Measurements from ENCODE around the gene PCNX2. TPM values are rescaled to one million over a fixed set of nuclear protein-coding genes. Genes with fewer than 3 reads are reported as not detected.
A peak's percentile ranks its signal among the peaks of the same experiment; 100 is the strongest.
"Not testable (repeated sequence)": the region's sequence is repeated elsewhere in the genome, so short reads cannot be mapped to it uniquely, and the experiment has no call there.

Gene PCNX2
- total RNA-seq, 1 experiment from 2014 or later, result 18.6 TPM

GRCh38 chr1:233180641-233181364, 114.7 kb downstream of the PCNX2 start:
- H3K9me3 ChIP-seq (ENCODE audit: insufficient read depth, low read depth), result no peaks in the 10 kb centered on the region
- no peaks in the 10 kb centered on the region for H4K20me1 ChIP-seq (ENCODE audit: insufficient read depth)
- no TSS peak for BruUV-seq (replicated peaks)
- DNase-seq, result no peak
- ChIA-PET POLR2A (ENCODE audit: unreplicated experiment) (interaction anchor here (0.6 kb wide), 1 partner anchor 224 kb away, joined by 8 read pairs; no protein-coding TSS in a partner anchor), CTCF (no interaction called here)
- no peak overlapping the region for H2AFZ ChIP-seq
- no peaks in the 10 kb centered on the region for H3K27me3 ChIP-seq (ENCODE audit: insufficient read depth, low read depth)
- no peak overlapping the region for H3K27ac ChIP-seq
- H3K4me1 ChIP-seq (replicated peaks; ENCODE audit: insufficient read depth), result no peaks in the 10 kb centered on the region
- intact Hi-C loops (cut with micrococcal nuclease; ENCODE audit: unreplicated experiment), result no loop called here
- no peaks in the 10 kb centered on the region for H3F3A ChIP-seq (ENCODE audit: insufficient read depth, low read depth)
- no peaks in the 10 kb centered on the region for H3K79me2 ChIP-seq (ENCODE audit: low read depth)
- TF ChIP-seq EZH2 (IDR thresholded peaks at IDR 0.05; ENCODE audit: low read depth), result no peak
- TF ChIP-seq, protein P1, sequence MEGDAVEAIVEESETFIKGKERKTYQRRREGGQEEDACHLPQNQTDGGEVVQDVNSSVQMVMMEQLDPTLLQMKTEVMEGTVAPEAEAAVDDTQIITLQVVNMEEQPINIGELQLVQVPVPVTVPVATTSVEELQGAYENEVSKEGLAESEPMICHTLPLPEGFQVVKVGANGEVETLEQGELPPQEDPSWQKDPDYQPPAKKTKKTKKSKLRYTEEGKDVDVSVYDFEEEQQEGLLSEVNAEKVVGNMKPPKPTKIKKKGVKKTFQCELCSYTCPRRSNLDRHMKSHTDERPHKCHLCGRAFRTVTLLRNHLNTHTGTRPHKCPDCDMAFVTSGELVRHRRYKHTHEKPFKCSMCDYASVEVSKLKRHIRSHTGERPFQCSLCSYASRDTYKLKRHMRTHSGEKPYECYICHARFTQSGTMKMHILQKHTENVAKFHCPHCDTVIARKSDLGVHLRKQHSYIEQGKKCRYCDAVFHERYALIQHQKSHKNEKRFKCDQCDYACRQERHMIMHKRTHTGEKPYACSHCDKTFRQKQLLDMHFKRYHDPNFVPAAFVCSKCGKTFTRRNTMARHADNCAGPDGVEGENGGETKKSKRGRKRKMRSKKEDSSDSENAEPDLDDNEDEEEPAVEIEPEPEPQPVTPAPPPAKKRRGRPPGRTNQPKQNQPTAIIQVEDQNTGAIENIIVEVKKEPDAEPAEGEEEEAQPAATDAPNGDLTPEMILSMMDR (conservative IDR thresholded peaks at IDR 0.05), result no peak
- H3K4me3 ChIP-seq, result no peak overlapping the region
- no peak overlapping the region for H3K4me2 ChIP-seq
- no peaks in the 10 kb centered on the region for H3K9me2 ChIP-seq (ENCODE audit: insufficient read depth)
- H3K36me3 ChIP-seq (ENCODE audit: low read depth), result peaks cover 16% of the 10 kb centered on the region; the same call in 1 of the 2 replicates

DNA sequence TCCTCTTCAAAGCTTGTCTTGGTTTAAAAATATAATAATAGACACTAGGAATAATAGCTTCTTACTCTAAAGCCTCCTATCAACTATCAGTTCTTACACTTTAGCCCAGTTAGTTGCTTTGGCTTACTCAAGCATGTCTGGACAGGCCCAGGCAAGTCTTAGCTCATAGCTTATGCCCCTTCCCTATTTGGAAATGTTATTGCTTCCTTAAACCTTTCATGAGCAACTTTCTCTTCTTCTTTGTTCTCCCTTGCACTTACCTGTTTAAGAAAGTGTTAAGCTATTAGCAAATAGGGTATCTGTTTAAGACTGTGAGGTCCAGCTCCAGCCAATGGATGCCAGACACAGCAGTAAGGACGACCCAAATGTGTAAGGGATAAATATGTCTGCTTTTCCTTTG, 115.9 kb downstream of the PCNX2 start:
- H3K9me2 ChIP-seq (ENCODE audit: insufficient read depth); H3K4me2 ChIP-seq; POLR2A ChIA-PET (ENCODE audit: unreplicated experiment); H3K4me1 ChIP-seq (replicated peaks; ENCODE audit: insufficient read depth); H3K27ac ChIP-seq; DNase-seq; H3K4me3 ChIP-seq; H3K9me3 ChIP-seq (ENCODE audit: insufficient read depth, low read depth); H3K79me2 ChIP-seq (ENCODE audit: low read depth); CTCF ChIA-PET; H3K27me3 ChIP-seq (ENCODE audit: insufficient read depth, low read depth); H2AFZ ChIP-seq; H3F3A ChIP-seq (ENCODE audit: insufficient read depth, low read depth); BruUV-seq (replicated peaks); H4K20me1 ChIP-seq (ENCODE audit: insufficient read depth); intact Hi-C loops (cut with micrococcal nuclease; ENCODE audit: unreplicated experiment): not testable (repeated sequence)
- peaks cover 18% of the 10 kb centered on the region; the same call in 1 of the 2 replicates for H3K36me3 ChIP-seq (ENCODE audit: low read depth)

DNA sequence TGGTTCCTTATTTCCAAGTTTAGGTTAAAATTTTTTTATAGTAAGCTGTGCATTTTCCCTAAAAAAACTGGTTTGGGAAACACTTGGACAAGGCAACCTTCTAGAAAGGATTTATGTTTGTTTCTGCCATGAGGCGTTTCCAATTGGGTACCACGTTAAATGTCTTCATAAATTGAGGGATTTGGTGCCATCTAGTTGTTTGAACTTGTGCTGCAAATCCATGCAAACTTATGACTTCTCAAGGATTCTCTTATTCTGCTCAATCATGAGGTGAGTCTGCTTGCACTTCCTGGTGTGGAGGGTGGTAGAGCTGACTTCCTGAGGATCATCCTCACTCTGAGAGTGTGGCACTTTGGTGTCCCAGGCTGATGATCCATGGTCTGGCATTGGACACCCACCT, 123.3 kb downstream of the PCNX2 start:
- no peak for DNase-seq

More for the DNA sequence above, 123.3 kb downstream of the PCNX2 start:
- TF ChIP-seq EZH2 (IDR thresholded peaks at IDR 0.05; ENCODE audit: low read depth), result no peak
- TF ChIP-seq, protein P1 (conservative IDR thresholded peaks at IDR 0.05), result peak; percentile 48
- no peaks in the 10 kb centered on the region for H4K20me1 ChIP-seq (ENCODE audit: insufficient read depth)
- POLR2A ChIA-PET (ENCODE audit: unreplicated experiment), result no interaction called here
- CTCF ChIA-PET, result no interaction called here
- H3K4me2 ChIP-seq, result no peak overlapping the region
- no peaks in the 10 kb centered on the region for H3K79me2 ChIP-seq (ENCODE audit: low read depth)
- no peak overlapping the region for H3K27ac ChIP-seq
- H2AFZ ChIP-seq, result no peak overlapping the region
- H3K36me3 ChIP-seq (ENCODE audit: low read depth), result peaks cover 23% of the 10 kb centered on the region; the same call in 1 of the 2 replicates
- H3K4me1 ChIP-seq (replicated peaks; ENCODE audit: insufficient read depth), result no peaks in the 10 kb centered on the region
- 0 out of 2 replicates have a peak, but pooled peaks cover 6% of the 10 kb centered on the region for H3F3A ChIP-seq (ENCODE audit: insufficient read depth, low read depth)
- H3K27me3 ChIP-seq (ENCODE audit: insufficient read depth, low read depth), result no peaks in the 10 kb centered on the region
- 0 out of 2 replicates have a peak, but pooled peaks cover 3% of the 10 kb centered on the region for H3K9me3 ChIP-seq (ENCODE audit: insufficient read depth, low read depth)
- no peaks in the 10 kb centered on the region for H3K9me2 ChIP-seq (ENCODE audit: insufficient read depth)
- no peak overlapping the region for H3K4me3 ChIP-seq
- BruUV-seq (replicated peaks), result no TSS peak
- intact Hi-C loops (cut with micrococcal nuclease; ENCODE audit: unreplicated experiment), result loop anchor here (1.0 kb wide), 1 partner anchor 537 kb away; no protein-coding TSS in a partner anchor

All from PC-9 (cell line).